H9 (cell line): Measurements from ENCODE around the gene FLCN. TPM values are rescaled to one million over a fixed set of nuclear protein-coding genes. Genes with fewer than 3 reads are reported as not detected.
A peak's percentile ranks its signal among the peaks of the same experiment; 100 is the strongest.

Experiments
- DNase-seq: peaks from one replicate; pipeline ENCODE4 v3.0.0-alpha.2; 2017
- H2AFZ ChIP-seq: one replicate; pipeline ENCODE4 v1.6.1; 2013; ENCODE audit warnings: mild to moderate bottlenecking, low read length, control low read depth, moderate library complexity
- H2AK5ac ChIP-seq: 2 replicates; pipeline ENCODE4 v1.6.1; 2013; ENCODE audit warnings: low read length, control low read depth, mixed read lengths; ENCODE audit not compliant: insufficient read length
- H2BK120ac ChIP-seq: one replicate; pipeline ENCODE4 v1.6.1; 2013; ENCODE audit warnings: low read depth, mild to moderate bottlenecking, low read length, control low read depth, inconsistent platforms; ENCODE audit not compliant: poor library complexity, severe bottlenecking
- H2BK12ac ChIP-seq: 2 replicates; pipeline ENCODE4 v1.6.1; 2013; ENCODE audit warnings: low read length, control low read depth, mixed read lengths, low read depth; ENCODE audit not compliant: insufficient read length
- H2BK15ac ChIP-seq: 2 replicates; pipeline ENCODE4 v1.6.1; 2013; ENCODE audit warnings: low read depth, low read length, control low read depth
- H2BK20ac ChIP-seq: one replicate; pipeline ENCODE4 v1.6.1; 2013; ENCODE audit warnings: low read depth, mild to moderate bottlenecking, low read length, control low read depth, inconsistent platforms; ENCODE audit not compliant: poor library complexity, severe bottlenecking
- H2BK5ac ChIP-seq: 2 replicates; pipeline ENCODE4 v1.6.1; 2013; ENCODE audit warnings: low read length, control low read depth, mixed read lengths; ENCODE audit not compliant: insufficient read length
- H3K14ac ChIP-seq: 2 replicates; pipeline ENCODE4 v1.6.1; 2013; ENCODE audit warnings: low read length, control low read depth; ENCODE audit not compliant: insufficient read depth
- H3K18ac ChIP-seq: 2 replicates; pipeline ENCODE4 v1.6.1; 2013; ENCODE audit warnings: low read depth, mild to moderate bottlenecking, mixed read lengths, low read length, control low read depth; ENCODE audit not compliant: insufficient read length
- H3K23ac ChIP-seq: 2 replicates; pipeline ENCODE4 v1.6.1; 2013; ENCODE audit warnings: low read length, control low read depth, mixed read lengths, low read depth; ENCODE audit not compliant: insufficient read length
- H3K23me2 ChIP-seq: 2 replicates; pipeline ENCODE4 v1.6.1; 2013; ENCODE audit warnings: low read depth, mild to moderate bottlenecking, mixed read lengths, low read length, control low read depth; ENCODE audit not compliant: insufficient read length, poor library complexity, severe bottlenecking
- H3K27ac ChIP-seq: 2 replicates; pipeline ENCODE4 v1.5.1; 2013; ENCODE audit warnings: low read length, control low read depth, mixed read lengths, low read depth; ENCODE audit not compliant: insufficient read length
- H3K27me3 ChIP-seq: 2 replicates; pipeline ENCODE4 v1.6.1; 2013; ENCODE audit warnings: low read length, control low read depth, inconsistent platforms; ENCODE audit not compliant: insufficient read depth
- H3K4ac ChIP-seq: 2 replicates; pipeline ENCODE4 v1.6.1; 2013; ENCODE audit warnings: low read depth, mild to moderate bottlenecking, control low read depth, inconsistent platforms, low read length, moderate library complexity
- H3K4me1 ChIP-seq: 2 replicates; pipeline ENCODE4 v1.6.1; 2013; ENCODE audit warnings: low read length, control low read depth, inconsistent platforms; ENCODE audit not compliant: insufficient read depth
- H3K4me2 ChIP-seq: 2 replicates; pipeline ENCODE4 v1.6.1; 2013; ENCODE audit warnings: low read length, control low read depth, mixed read lengths; ENCODE audit not compliant: insufficient read length, insufficient read depth
- H3K56ac ChIP-seq: 2 replicates; pipeline ENCODE4 v1.6.1; 2013; ENCODE audit warnings: low read depth, mild to moderate bottlenecking, mixed read lengths, low read length, control low read depth; ENCODE audit not compliant: insufficient read length
- H3K79me1 ChIP-seq: 2 replicates; pipeline ENCODE4 v1.6.1; 2013; ENCODE audit warnings: low read depth, mild to moderate bottlenecking, moderate library complexity, low read length, control low read depth, inconsistent platforms; ENCODE audit not compliant: insufficient read depth, poor library complexity, severe bottlenecking
- H3K79me2 ChIP-seq: 2 replicates; pipeline ENCODE4 v1.6.1; 2013; ENCODE audit warnings: low read length, control low read depth, inconsistent platforms; ENCODE audit not compliant: insufficient read depth
- H3K9ac ChIP-seq: 2 replicates; pipeline ENCODE4 v1.6.1; 2013; ENCODE audit warnings: low read length, control low read depth, mixed read lengths; ENCODE audit not compliant: insufficient read length; ENCODE audit errors: extremely low read depth
- H3K9me3 ChIP-seq: one replicate; pipeline ENCODE4 v1.6.1; 2013; ENCODE audit warnings: low read depth, low read length, inconsistent platforms; ENCODE audit not compliant: control insufficient read depth
- H3T11ph ChIP-seq: one replicate; pipeline ENCODE4 v1.6.1; 2013; ENCODE audit warnings: mild to moderate bottlenecking, low read length, control low read depth, inconsistent platforms
- H4K20me1 ChIP-seq: one replicate; pipeline ENCODE4 v1.6.1; 2013; ENCODE audit not compliant: control insufficient read depth, insufficient read length, insufficient read depth
- H4K5ac ChIP-seq: 2 replicates; pipeline ENCODE4 v1.6.1; 2013; ENCODE audit warnings: low read depth, mild to moderate bottlenecking, mixed read lengths, low read length, control low read depth; ENCODE audit not compliant: insufficient read length
- H4K8ac ChIP-seq: replicated peaks from 2 replicates; pipeline ENCODE4 v1.6.1; 2013; ENCODE audit warnings: low read length, control low read depth, mixed read lengths, low read depth; ENCODE audit not compliant: insufficient read length
- H4K91ac ChIP-seq: 2 replicates; pipeline ENCODE4 v1.6.1; 2013; ENCODE audit warnings: low read depth, mild to moderate bottlenecking, moderate library complexity, mixed read lengths, low read length, control low read depth; ENCODE audit not compliant: insufficient read length
- H3K27ac Mint-ChIP-seq, 3 experiments: 2 replicates in 2 of 3; 3 replicates in 1 of 3; pipeline ENCODE4 v1.8.0; 2020 to 2021; ENCODE audit warnings: mixed read lengths in 3 of 3, mild to moderate bottlenecking in 1 of 3, moderate library complexity in 1 of 3
- H3K27me3 Mint-ChIP-seq: 2 replicates; pipeline ENCODE4 v1.8.0; 2021; ENCODE audit warnings: low read depth, mild to moderate bottlenecking, moderate library complexity, mixed read lengths
- H3K36me3 Mint-ChIP-seq, 3 experiments: 2 replicates in 2 of 3; 3 replicates in 1 of 3; pipeline ENCODE4 v1.8.0; 2020 to 2021; ENCODE audit warnings: low read depth in 3 of 3, mixed read lengths in 3 of 3; ENCODE audit not compliant: insufficient read depth in 1 of 3
- H3K4me1 Mint-ChIP-seq, 2 experiments: 2 replicates each; pipeline ENCODE4 v1.8.0; 2020; ENCODE audit warnings: mixed read lengths in 2 of 2
- H3K4me3 Mint-ChIP-seq, 2 experiments: 2 replicates in 1 of 2; 3 replicates in 1 of 2; pipeline ENCODE4 v1.8.0; 2020 to 2021; ENCODE audit warnings: mild to moderate bottlenecking in 2 of 2, mixed read lengths in 2 of 2, moderate library complexity in 1 of 2
- H3K9me3 Mint-ChIP-seq, 2 experiments: 2 replicates in 1 of 2; 3 replicates in 1 of 2; pipeline ENCODE4 v1.8.0; 2020; ENCODE audit warnings: mild to moderate bottlenecking in 2 of 2, mixed read lengths in 2 of 2, moderate library complexity in 1 of 2
- WGBS: extraction: QIAGEN DNeasy Blood & Tissue Kit; methylation state at CpG from one replicate; pipeline ENCODE4 v1.1.7; 2013; ENCODE audit warnings: missing lambda C conversion rate, low lambda C conversion rate, mixed read lengths; ENCODE audit not compliant: insufficient read length; ENCODE audit errors: extremely low coverage; 5-methylcytosine and 5-hydroxymethylcytosine counted together
- total RNA-seq: library from RNA; stranded (reverse); gene quantifications from 2 replicates; pipeline ENCODE4 v1.2.1, GENCODE V29; 2021
- TF ChIP-seq, protein P1 (sequence below): fragments of 200-600 bp; sonication (generic); conservative IDR thresholded peaks from 3 replicates; pipeline ENCODE4 v1.8.0; 2021; ENCODE audit warnings: antibody characterized with exemption, mild to moderate bottlenecking

Gene FLCN
- total RNA-seq, 1 experiment from 2014 or later, result 33.3 TPM

DNA sequence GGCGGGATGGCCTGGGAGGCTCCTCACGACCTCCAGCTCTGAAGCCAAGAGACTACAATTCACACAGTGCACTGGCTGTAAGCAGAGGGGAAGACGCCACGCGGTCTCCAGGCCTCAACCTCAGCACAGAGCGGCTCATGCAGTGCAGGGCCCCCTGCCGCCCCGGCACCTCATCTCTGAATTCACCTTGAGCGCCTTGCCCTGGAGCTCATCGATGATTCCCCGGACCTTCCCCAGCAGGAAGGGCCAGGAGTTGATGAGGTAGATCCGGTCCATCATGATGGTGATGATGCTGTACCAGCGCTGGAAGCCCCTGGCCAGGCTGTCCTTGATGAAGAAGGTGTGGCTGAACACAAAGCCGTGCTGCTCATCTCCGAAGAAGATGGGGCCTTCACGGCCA, 13.2 kb downstream of the FLCN start:
- H3K36me3 Mint-ChIP-seq, result peaks cover 41 to 92% (median 81%) of the 10 kb centered on the region in 3 experiments
- H3K4me1 Mint-ChIP-seq, result peaks cover 0 to 6% of the 10 kb centered on the region in 2 experiments; a peak in 2 of 4 replicates
- no peak overlapping the region for H2BK15ac ChIP-seq
- no peak overlapping the region for H4K8ac ChIP-seq
- no peaks in the 10 kb centered on the region for H3K4me1 ChIP-seq
- H3K4me3 Mint-ChIP-seq, result no peak overlapping the region
- no peak overlapping the region for H3K23ac ChIP-seq
- H3K27ac ChIP-seq, result no peak overlapping the region
- H3K4ac ChIP-seq, result no peak overlapping the region
- no peak overlapping the region for H2BK5ac ChIP-seq
- H2AFZ ChIP-seq, result no peak overlapping the region
- H3K4me2 ChIP-seq, result no peak overlapping the region
- no peak for DNase-seq
- no peak overlapping the region for H3T11ph ChIP-seq
- H3K23me2 ChIP-seq, result no peaks in the 10 kb centered on the region
- no peaks in the 10 kb centered on the region for H3K79me2 ChIP-seq
- H2BK120ac ChIP-seq, result no peak overlapping the region
- H3K27me3 ChIP-seq, result no peaks in the 10 kb centered on the region
- H4K20me1 ChIP-seq, result no peaks in the 10 kb centered on the region
- no peak overlapping the region for H2AK5ac ChIP-seq
- H3K18ac ChIP-seq, result no peak overlapping the region
- TF ChIP-seq, protein P1, sequence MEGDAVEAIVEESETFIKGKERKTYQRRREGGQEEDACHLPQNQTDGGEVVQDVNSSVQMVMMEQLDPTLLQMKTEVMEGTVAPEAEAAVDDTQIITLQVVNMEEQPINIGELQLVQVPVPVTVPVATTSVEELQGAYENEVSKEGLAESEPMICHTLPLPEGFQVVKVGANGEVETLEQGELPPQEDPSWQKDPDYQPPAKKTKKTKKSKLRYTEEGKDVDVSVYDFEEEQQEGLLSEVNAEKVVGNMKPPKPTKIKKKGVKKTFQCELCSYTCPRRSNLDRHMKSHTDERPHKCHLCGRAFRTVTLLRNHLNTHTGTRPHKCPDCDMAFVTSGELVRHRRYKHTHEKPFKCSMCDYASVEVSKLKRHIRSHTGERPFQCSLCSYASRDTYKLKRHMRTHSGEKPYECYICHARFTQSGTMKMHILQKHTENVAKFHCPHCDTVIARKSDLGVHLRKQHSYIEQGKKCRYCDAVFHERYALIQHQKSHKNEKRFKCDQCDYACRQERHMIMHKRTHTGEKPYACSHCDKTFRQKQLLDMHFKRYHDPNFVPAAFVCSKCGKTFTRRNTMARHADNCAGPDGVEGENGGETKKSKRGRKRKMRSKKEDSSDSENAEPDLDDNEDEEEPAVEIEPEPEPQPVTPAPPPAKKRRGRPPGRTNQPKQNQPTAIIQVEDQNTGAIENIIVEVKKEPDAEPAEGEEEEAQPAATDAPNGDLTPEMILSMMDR, result no peak
- no peak overlapping the region for H3K14ac ChIP-seq
- no peak overlapping the region for H4K91ac ChIP-seq
- H3K56ac ChIP-seq, result no peak overlapping the region
- H2BK20ac ChIP-seq, result no peak overlapping the region
- H3K9ac ChIP-seq, result no peak overlapping the region
- H3K9me3 Mint-ChIP-seq, result no peaks in the 10 kb centered on the region
- H3K27me3 Mint-ChIP-seq, result no peaks in the 10 kb centered on the region
- H4K5ac ChIP-seq, result no peak overlapping the region
- H2BK12ac ChIP-seq, result no peak overlapping the region
- H3K79me1 ChIP-seq, result no peaks in the 10 kb centered on the region
- H3K9me3 ChIP-seq, result no peaks in the 10 kb centered on the region
- no CpG with 5 or more reads among the region's 16 CpGs for WGBS
- H3K27ac Mint-ChIP-seq, result peak overlapping the region in 1 of 3 experiments; percentile 22; a peak in 2 of 7 replicates
